HepG2 (cell line): ENCODE measurements around the gene ATP9A. TPM values are rescaled to one million over a fixed set of nuclear protein-coding genes. Genes with fewer than 3 reads are reported as not detected.

ENCODE experiments used
- EED ChIP-seq: sonication (generic); formaldehyde crosslinking; IDR thresholded peaks from 2 replicates; pipeline ENCODE4 v1.5.0; 2020; ENCODE audit warnings: mild to moderate bottlenecking, missing genetic modification reagents
- HNF4A ChIP-seq: sonication (generic); formaldehyde crosslinking; IDR thresholded peaks from 2 replicates; pipeline ENCODE4 v1.4.0; 2020; ENCODE audit warnings: missing genetic modification reagents
- KDM5B ChIP-seq: sonication (generic); formaldehyde crosslinking; IDR thresholded peaks from 2 replicates; pipeline ENCODE4 v1.4.0; 2020; ENCODE audit warnings: missing genetic modification reagents, mild to moderate bottlenecking, borderline replicate concordance
- LRRFIP1 ChIP-seq: sonication (generic); formaldehyde crosslinking; conservative IDR thresholded peaks from 2 replicates; pipeline ENCODE4 v1.4.0; 2020; ENCODE audit warnings: missing genetic modification reagents
- NRL ChIP-seq: sonication (generic); formaldehyde crosslinking; IDR thresholded peaks from 2 replicates; pipeline ENCODE4 v1.5.0; 2020; ENCODE audit warnings: missing genetic modification reagents, mild to moderate bottlenecking, moderate library complexity, borderline replicate concordance
- PAX8 ChIP-seq: sonication (generic); formaldehyde crosslinking; IDR thresholded peaks from 2 replicates; pipeline ENCODE4 v1.8.0; 2022; ENCODE audit warnings: mild to moderate bottlenecking, missing genetic modification reagents, borderline replicate concordance
- REPIN1 ChIP-seq: sonication (generic); formaldehyde crosslinking; IDR thresholded peaks from 2 replicates; pipeline ENCODE4 v1.8.0; 2022; ENCODE audit warnings: missing genetic modification reagents, low read depth, mild to moderate bottlenecking, borderline replicate concordance
- SNAPC2 ChIP-seq: sonication (generic); formaldehyde crosslinking; IDR thresholded peaks from 2 replicates; pipeline ENCODE4 v1.8.1; 2022; ENCODE audit warnings: mild to moderate bottlenecking, missing genetic modification reagents
- ZNF260 ChIP-seq: sonication (generic); formaldehyde crosslinking; IDR thresholded peaks from 2 replicates; pipeline ENCODE4 v1.4.0; 2020; ENCODE audit warnings: missing genetic modification reagents, low read depth, mild to moderate bottlenecking, borderline replicate concordance
- ZNF326 ChIP-seq: sonication (generic); formaldehyde crosslinking; IDR thresholded peaks from 2 replicates; pipeline ENCODE4 v1.4.0; 2020; ENCODE audit warnings: missing genetic modification reagents, borderline replicate concordance
- ZNF407 ChIP-seq: sonication (generic); formaldehyde crosslinking; IDR thresholded peaks from one replicate; pipeline ENCODE4 v1.5.1; 2020; ENCODE audit warnings: mild to moderate bottlenecking, missing genetic modification reagents; ENCODE audit errors: not compliant biosample characterization
- ZNF414 ChIP-seq: sonication (generic); formaldehyde crosslinking; IDR thresholded peaks from 2 replicates; pipeline ENCODE4 v1.5.0; 2020; ENCODE audit warnings: missing genetic modification reagents
- ZNF615 ChIP-seq: sonication (generic); formaldehyde crosslinking; IDR thresholded peaks from 2 replicates; pipeline ENCODE4 v1.5.0; 2020; ENCODE audit warnings: mild to moderate bottlenecking, missing genetic modification reagents, borderline replicate concordance
- ZNF749 ChIP-seq: sonication (generic); formaldehyde crosslinking; IDR thresholded peaks from 2 replicates; pipeline ENCODE4 v1.8.0; 2022; ENCODE audit warnings: mild to moderate bottlenecking, missing genetic modification reagents, moderate library complexity, borderline replicate concordance
- ZNF761 ChIP-seq: sonication (generic); formaldehyde crosslinking; conservative IDR thresholded peaks from 2 replicates; pipeline ENCODE4 v1.4.0; 2020; ENCODE audit warnings: mild to moderate bottlenecking, missing genetic modification reagents
- polyA plus RNA-seq, 8 experiments: library from polyadenylated mRNA; depleted of rRNA in 3 of 8; stranded (reverse) in 7 of 8; unstranded in 1 of 8; fragments of >200 nt; fragmentation: Illumina TruSeq in 4 of 8; extraction: Trizol in 4 of 8; gene quantifications; 2 replicates each; pipeline versions ENCODE4 v1.2.1 to v1.2.3, GENCODE V29; 2011 to 2016; ENCODE audit warnings: low read depth in 4 of 8, missing spikeins in 1 of 8, mixed read lengths in 1 of 8; ENCODE audit not compliant: insufficient read depth in 1 of 8
- total RNA-seq, 5 experiments: library from RNA; depleted of rRNA; stranded (reverse); fragments of >200 nt; fragmentation: Illumina TruSeq; extraction: Trizol; gene quantifications; 2 replicates each; pipeline ENCODE4 v1.2.3, GENCODE V29; 2016; ENCODE audit warnings: low read depth in 1 of 5

ATP9A gene
- total and polyA plus RNA-seq, 2 of the 13 experiments (the other 11 are each of a cell fraction or from before 2014, with no cell fraction given): 11.8 to 18.5 TPM

- TF ChIP-seq ZNF407 (CRISPR knock-in tag) (no peak), ZNF326 (CRISPR knock-in tag) (no peak), ZNF260 (no peak), NRL (CRISPR knock-in tag) (no peak), EED (CRISPR knock-in tag) (no peak), REPIN1 (CRISPR knock-in tag) (no peak), SNAPC2 (CRISPR knock-in tag) (0 out of 2 replicates have a peak, but pooled peaks have one; percentile 82), LRRFIP1 (CRISPR knock-in tag) (no peak), KDM5B (CRISPR knock-in tag) (no peak), ZNF749 (CRISPR knock-in tag) (no peak), PAX8 (CRISPR knock-in tag) (no peak), ZNF414 (CRISPR knock-in tag) (no peak), ZNF761 (CRISPR knock-in tag) (no peak), ZNF615 (CRISPR knock-in tag) (no peak), HNF4A (peak; percentile 51; the same call in 1 of the 2 replicates)
These were observed 47.3 kb upstream of the ATP9A start (continued) for GRCh38 chr20:51815383-51816076.
